Brain microvascular endothelial cell (primary cell): ENCODE results near the gene TBC1D3B.
"Not testable (repeated sequence)": the region's sequence is repeated elsewhere in the genome, so short reads cannot be mapped to it uniquely, and the experiment has no call there.

ENCODE experiments used
- DNase-seq: peaks from one replicate; pipeline ENCODE4 v3.0.0-alpha.2; 2020
- H3K27ac ChIP-seq: fragments of 250-450 bp; sonication (Bioruptor Pico); 2 replicates; pipeline ENCODE4 v1.5.1; 2020; ENCODE audit warnings: mild to moderate bottlenecking, moderate library complexity
- H3K27me3 ChIP-seq: fragments of 250-450 bp; sonication (Bioruptor Pico); replicated peaks from 2 replicates; pipeline ENCODE4 v1.5.1; 2020; ENCODE audit warnings: mild to moderate bottlenecking
- H3K36me3 ChIP-seq: fragments of 250-450 bp; sonication (Bioruptor Pico); replicated peaks from 2 replicates; pipeline ENCODE4 v1.5.1; 2020; ENCODE audit warnings: mild to moderate bottlenecking
- H3K4me3 ChIP-seq: 2 replicates; pipeline ENCODE4 v1.5.1; 2011; ENCODE audit warnings: low read depth, mild to moderate bottlenecking, control low read depth, low read length, moderate library complexity
- in situ Hi-C: cut with HindIII; loops from 2 replicates; pipeline ENCODE4 v1.10.0; 2017; ENCODE audit warnings: low sequenced_read_pairs, low pct_ligation_motif_present
- TF ChIP-seq, protein P1 (sequence below): IDR thresholded peaks from 2 replicates; pipeline ENCODE4 v1.5.1; 2011; ENCODE audit warnings: low read depth, mild to moderate bottlenecking, moderate library complexity, low read length, control low read depth, inconsistent platforms; ENCODE audit errors: missing control alignments

Gene TBC1D3B

DNA sequence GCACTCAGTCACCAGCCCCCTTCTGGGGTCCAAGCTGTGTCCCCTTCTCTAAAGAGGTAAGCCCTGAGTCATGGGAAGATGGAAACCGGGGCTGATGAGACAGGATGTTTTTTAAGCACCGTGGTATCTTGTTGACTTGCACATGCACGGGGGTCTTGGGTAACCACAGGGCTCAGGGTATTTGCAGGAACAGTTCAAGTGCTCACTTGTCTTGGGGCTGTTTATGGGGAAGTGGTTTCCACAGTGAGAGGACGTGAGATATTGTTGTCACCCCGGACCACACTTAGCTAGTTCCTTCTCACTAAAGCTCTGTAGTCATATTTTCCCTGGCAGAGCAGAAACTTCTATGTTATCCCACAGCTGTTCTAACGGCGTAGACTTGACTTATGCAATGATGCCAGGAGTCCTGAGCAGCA, 12.5 kb upstream of the TBC1D3B start:
- Histone ChIP-seq H3K27me3 (peaks cover 4% of the 10 kb centered on the region), H3K27ac (no peak overlapping the region), H3K4me3 (no peak overlapping the region), H3K36me3 (no peaks in the 10 kb centered on the region)
- TF ChIP-seq, protein P1, sequence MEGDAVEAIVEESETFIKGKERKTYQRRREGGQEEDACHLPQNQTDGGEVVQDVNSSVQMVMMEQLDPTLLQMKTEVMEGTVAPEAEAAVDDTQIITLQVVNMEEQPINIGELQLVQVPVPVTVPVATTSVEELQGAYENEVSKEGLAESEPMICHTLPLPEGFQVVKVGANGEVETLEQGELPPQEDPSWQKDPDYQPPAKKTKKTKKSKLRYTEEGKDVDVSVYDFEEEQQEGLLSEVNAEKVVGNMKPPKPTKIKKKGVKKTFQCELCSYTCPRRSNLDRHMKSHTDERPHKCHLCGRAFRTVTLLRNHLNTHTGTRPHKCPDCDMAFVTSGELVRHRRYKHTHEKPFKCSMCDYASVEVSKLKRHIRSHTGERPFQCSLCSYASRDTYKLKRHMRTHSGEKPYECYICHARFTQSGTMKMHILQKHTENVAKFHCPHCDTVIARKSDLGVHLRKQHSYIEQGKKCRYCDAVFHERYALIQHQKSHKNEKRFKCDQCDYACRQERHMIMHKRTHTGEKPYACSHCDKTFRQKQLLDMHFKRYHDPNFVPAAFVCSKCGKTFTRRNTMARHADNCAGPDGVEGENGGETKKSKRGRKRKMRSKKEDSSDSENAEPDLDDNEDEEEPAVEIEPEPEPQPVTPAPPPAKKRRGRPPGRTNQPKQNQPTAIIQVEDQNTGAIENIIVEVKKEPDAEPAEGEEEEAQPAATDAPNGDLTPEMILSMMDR = no peak
- DNase-seq = no peak
- in situ Hi-C loops = no loop called here

- not testable (repeated sequence) for DNase-seq, H3K27ac ChIP-seq, H3K4me3 ChIP-seq
Observed at GRCh38 chr17:36187943-36188665, 11.7 kb upstream of the TBC1D3B start.

GRCh38 chr17:36186810-36187763, 10.7 kb upstream of the TBC1D3B start:
- H3K27me3 ChIP-seq, H3K27ac ChIP-seq, H3K4me3 ChIP-seq, DNase-seq, in situ Hi-C loops, H3K36me3 ChIP-seq: not testable (repeated sequence)

More at GRCh38 chr17:36187943-36188665, 11.7 kb upstream of the TBC1D3B start:
- H3K27me3 ChIP-seq, in situ Hi-C loops, H3K36me3 ChIP-seq: not testable (repeated sequence)

- Histone ChIP-seq H3K27ac (no peak overlapping the region), H3K27me3 (peaks cover 8% of the 10 kb centered on the region), H3K4me3 (no peak overlapping the region), H3K36me3 (no peaks in the 10 kb centered on the region)
- DNase-seq = no peak
- TF ChIP-seq, protein P1 = no peak
- in situ Hi-C loops = no loop called here
Observed at GRCh38 chr17:36185416-36185815, 9.0 kb upstream of the TBC1D3B start.

DNA sequence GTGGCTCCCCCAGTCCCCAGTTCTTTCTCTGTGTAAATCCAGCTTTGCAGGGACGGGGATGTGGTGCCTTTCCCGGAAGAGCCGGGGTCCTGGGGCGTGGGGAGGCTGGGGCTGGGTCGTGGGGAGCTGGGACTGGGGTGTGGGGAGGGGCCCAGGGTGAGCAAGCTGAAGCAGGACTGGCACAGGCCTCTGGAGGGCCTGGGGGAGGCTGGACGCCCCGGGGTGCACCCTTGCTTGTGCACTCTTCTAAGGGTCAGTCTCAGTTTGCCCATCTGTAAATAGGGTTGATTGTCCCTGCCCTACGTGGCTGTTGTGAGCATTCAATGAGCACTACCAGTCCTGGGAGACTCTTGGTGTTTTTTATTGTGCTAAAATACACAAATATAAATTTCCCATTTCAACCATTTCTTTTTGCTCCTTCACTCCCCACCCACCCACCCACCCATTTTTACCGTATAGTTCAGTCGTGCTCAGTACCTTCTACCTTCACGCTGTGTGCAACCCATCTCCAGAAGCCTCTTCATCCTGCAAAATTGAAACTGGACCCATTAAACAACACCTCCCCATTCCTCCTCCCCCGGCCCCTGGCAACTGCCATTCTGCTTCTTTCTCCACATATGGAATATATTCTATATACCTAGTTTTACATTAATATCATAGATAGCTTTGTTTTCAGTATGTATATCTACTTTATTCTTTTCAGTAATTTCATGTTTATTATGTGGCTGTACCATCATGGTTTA, 7.8 kb upstream of the TBC1D3B start:
- in situ Hi-C loops = no loop called here
- H3K27me3 ChIP-seq = peaks cover 8% of the 10 kb centered on the region
- no peaks in the 10 kb centered on the region for H3K36me3 ChIP-seq
- no peak for DNase-seq
- H3K4me3 ChIP-seq = no peak overlapping the region
- no peak overlapping the region for H3K27ac ChIP-seq
- TF ChIP-seq, protein P1 = no peak

GRCh38 chr17:36183001-36183971, 6.8 kb upstream of the TBC1D3B start:
- peak; percentile 52 for DNase-seq
- H3K27ac ChIP-seq = no peak overlapping the region
- peak overlapping the region; percentile 39 for H3K4me3 ChIP-seq
- in situ Hi-C loops = no loop called here
- TF ChIP-seq, protein P1 = no peak
- no peaks in the 10 kb centered on the region for H3K36me3 ChIP-seq
- H3K27me3 ChIP-seq = peaks cover 8% of the 10 kb centered on the region
